Testis (tissue), 2 donors: ENCODE measurements around the gene KMT2A.

ENCODE experiments used
- POLR2A ChIP-seq: fragments of 450-650 bp; IDR thresholded peaks from one replicate; pipeline ENCODE4 v1.6.1; 2017; ENCODE audit warnings: antibody characterized with exemption, mild to moderate bottlenecking, moderate library complexity
- TF ChIP-seq, protein P1 (sequence below), 3 experiments: fragments of 450-650 bp in 2 of 3; fragments of 200-600 bp in 1 of 3; sonication (generic) in 1 of 3; IDR thresholded peaks; one replicate each; pipeline ENCODE4 v1.5.1; 2016 to 2019; ENCODE audit warnings: antibody characterized with exemption in 3 of 3, mild to moderate bottlenecking in 2 of 3, moderate library complexity in 1 of 3

DNA sequence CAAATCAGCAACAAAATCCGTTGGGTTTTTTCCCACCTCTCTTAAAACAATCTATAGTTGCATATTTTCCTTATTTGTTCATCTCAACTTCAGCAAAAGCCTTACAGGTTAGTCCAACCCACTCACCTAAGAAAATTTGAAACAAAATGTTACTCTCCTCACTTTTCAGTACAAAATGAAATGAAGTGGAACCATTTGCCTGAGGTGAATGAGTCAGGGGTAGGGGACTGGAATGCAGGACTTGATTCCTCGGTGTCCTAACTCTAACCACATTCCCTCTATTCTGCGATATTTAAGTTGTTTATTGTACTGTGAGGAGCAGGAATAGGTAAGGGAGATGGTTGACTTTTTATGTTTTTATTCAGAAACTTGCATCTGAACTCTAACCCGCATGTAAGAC lies 18.5 kb upstream of the KMT2A start:
- TF ChIP-seq, protein P1, sequence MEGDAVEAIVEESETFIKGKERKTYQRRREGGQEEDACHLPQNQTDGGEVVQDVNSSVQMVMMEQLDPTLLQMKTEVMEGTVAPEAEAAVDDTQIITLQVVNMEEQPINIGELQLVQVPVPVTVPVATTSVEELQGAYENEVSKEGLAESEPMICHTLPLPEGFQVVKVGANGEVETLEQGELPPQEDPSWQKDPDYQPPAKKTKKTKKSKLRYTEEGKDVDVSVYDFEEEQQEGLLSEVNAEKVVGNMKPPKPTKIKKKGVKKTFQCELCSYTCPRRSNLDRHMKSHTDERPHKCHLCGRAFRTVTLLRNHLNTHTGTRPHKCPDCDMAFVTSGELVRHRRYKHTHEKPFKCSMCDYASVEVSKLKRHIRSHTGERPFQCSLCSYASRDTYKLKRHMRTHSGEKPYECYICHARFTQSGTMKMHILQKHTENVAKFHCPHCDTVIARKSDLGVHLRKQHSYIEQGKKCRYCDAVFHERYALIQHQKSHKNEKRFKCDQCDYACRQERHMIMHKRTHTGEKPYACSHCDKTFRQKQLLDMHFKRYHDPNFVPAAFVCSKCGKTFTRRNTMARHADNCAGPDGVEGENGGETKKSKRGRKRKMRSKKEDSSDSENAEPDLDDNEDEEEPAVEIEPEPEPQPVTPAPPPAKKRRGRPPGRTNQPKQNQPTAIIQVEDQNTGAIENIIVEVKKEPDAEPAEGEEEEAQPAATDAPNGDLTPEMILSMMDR (IDR thresholded peaks at IDR 0.05) = no peak
- no peak for TF ChIP-seq POLR2A
